A673 (cell line): Measurements from ENCODE around the gene OSBPL6. TPM values are rescaled to one million over a fixed set of nuclear protein-coding genes. Genes with fewer than 3 reads are reported as not detected.

Source experiments
- BruUV-seq: library from RNA; stranded (reverse); fragments of 400-500 nt; replicated peaks from 2 replicates; lab custom pipeline; 2021; lab: Mats Ljungman, UMichigan
- CTCF ChIA-PET: fragments of 300-600 bp; sonication (Branson Sonifier 250); formaldehyde crosslinking; loops from one replicate; lab custom pipeline; 2022; ENCODE audit warnings: antibody characterized with exemption; lab: Charles Lee
- POLR2A ChIA-PET: fragments of 300-600 bp; sonication (Branson Sonifier 250); formaldehyde crosslinking; loops from one replicate; lab custom pipeline; 2022; ENCODE audit warnings: antibody characterized with exemption; ENCODE audit not compliant: low non-redundant PET; lab: Charles Lee
- DNase-seq: peaks from one replicate; pipeline ENCODE4 v3.0.0-alpha.2; 2015; ENCODE audit warnings: low spot score
- H3K27ac ChIP-seq: fragments of 200-600 bp; sonication (generic); 2 replicates; pipeline ENCODE4 v1.5.1; 2016; ENCODE audit warnings: mixed run types, low read depth, mild to moderate bottlenecking, mixed read lengths, antibody characterized with exemption, low read length; ENCODE audit not compliant: poor library complexity, severe bottlenecking
- H3K27me3 ChIP-seq: fragments of 200-600 bp; sonication (generic); replicated peaks from 2 replicates; pipeline ENCODE4 v1.6.1; 2017; ENCODE audit warnings: mixed run types, low read depth, mild to moderate bottlenecking, mixed read lengths, antibody characterized with exemption, low read length; ENCODE audit not compliant: insufficient read depth, poor library complexity
- H3K36me3 ChIP-seq: fragments of 200-600 bp; sonication (generic); 2 replicates; pipeline ENCODE4 v1.6.1; 2016; ENCODE audit warnings: mixed run types, mild to moderate bottlenecking, mixed read lengths, antibody characterized with exemption, low read length; ENCODE audit not compliant: insufficient read depth, poor library complexity, severe bottlenecking
- H3K4me1 ChIP-seq: fragments of 200-600 bp; sonication (generic); 2 replicates; pipeline ENCODE4 v1.6.1; 2017; ENCODE audit warnings: mixed run types, mild to moderate bottlenecking, mixed read lengths, antibody characterized with exemption, low read length; ENCODE audit not compliant: insufficient read depth, poor library complexity, severe bottlenecking
- H3K4me3 ChIP-seq: fragments of 200-600 bp; sonication (generic); 2 replicates; pipeline ENCODE4 v1.5.1; 2016; ENCODE audit warnings: low read depth, mixed run types, mild to moderate bottlenecking, mixed read lengths, low read length; ENCODE audit not compliant: poor library complexity, severe bottlenecking
- H3K9me3 ChIP-seq: fragments of 200-600 bp; sonication (generic); 2 replicates; pipeline ENCODE4 v1.6.1; 2016; ENCODE audit warnings: mixed run types, low read depth, mild to moderate bottlenecking, mixed read lengths, antibody characterized with exemption, low read length; ENCODE audit not compliant: poor library complexity, severe bottlenecking
- CTCF ChIP-seq: fragments of 300-800, 200-600 bp; sonication (generic); conservative IDR thresholded peaks from 2 replicates; pipeline ENCODE4 v1.5.1; 2017; ENCODE audit warnings: low read depth, mild to moderate bottlenecking, antibody characterized with exemption, low read length, moderate library complexity, mixed read lengths
- EZH2 ChIP-seq: fragments of 200-600 bp; sonication (generic); IDR thresholded peaks from 2 replicates; pipeline ENCODE4 v1.6.1; 2017; ENCODE audit warnings: borderline replicate concordance, low read depth, mild to moderate bottlenecking, mixed read lengths, antibody characterized with exemption, low read length; ENCODE audit not compliant: poor library complexity, severe bottlenecking
- intact Hi-C: fragments of 100-400 bp; cut with micrococcal nuclease; formaldehyde crosslinking; loops from one replicate; pipeline ENCODE4 v1.10.0; 2022; ENCODE audit not compliant: unreplicated experiment
- total RNA-seq: library from RNA; stranded (reverse); gene quantifications from 2 replicates; pipeline ENCODE4 v1.2.3, GENCODE V29; 2021

OSBPL6 gene
- total RNA-seq, 1 experiment from 2014 or later: 19.3 TPM

- no peak overlapping the region for H3K27ac ChIP-seq
- ChIA-PET CTCF (no interaction called here), POLR2A (no interaction called here)
- H3K4me3 ChIP-seq: no peak overlapping the region
- no peaks in the 10 kb centered on the region for H3K27me3 ChIP-seq
- H3K9me3 ChIP-seq: no peaks in the 10 kb centered on the region
- H3K4me1 ChIP-seq: peaks cover 26% of the 10 kb centered on the region
- H3K36me3 ChIP-seq: no peaks in the 10 kb centered on the region
- TF ChIP-seq EZH2 (no peak), CTCF (no peak)
- no TSS peak for BruUV-seq
- peak; percentile 21 for DNase-seq
- intact Hi-C loops: no loop called here
Measured at GRCh38 chr2:178271094-178271493, 76.8 kb downstream of the OSBPL6 start.

- peaks cover 22% of the 10 kb centered on the region for H3K4me1 ChIP-seq
- intact Hi-C loops: no loop called here
- H3K9me3 ChIP-seq: no peaks in the 10 kb centered on the region
- H3K27me3 ChIP-seq: no peaks in the 10 kb centered on the region
- CTCF ChIA-PET: no interaction called here
- DNase-seq: no peak
- no peak overlapping the region for H3K27ac ChIP-seq
- TF ChIP-seq CTCF (no peak), EZH2 (no peak)
- no peaks in the 10 kb centered on the region for H3K36me3 ChIP-seq
- BruUV-seq: no TSS peak
- POLR2A ChIA-PET: no interaction called here
- H3K4me3 ChIP-seq: no peak overlapping the region
Measured at GRCh38 chr2:178271629-178272333, 77.5 kb downstream of the OSBPL6 start.

- Histone ChIP-seq H3K27me3 (no peaks in the 10 kb centered on the region), H3K27ac (no peak overlapping the region), H3K4me3 (no peak overlapping the region), H3K9me3 (no peaks in the 10 kb centered on the region), H3K4me1 (peaks cover 35% of the 10 kb centered on the region), H3K36me3 (no peaks in the 10 kb centered on the region)
- ChIA-PET CTCF (no interaction called here), POLR2A (no interaction called here)
- intact Hi-C loops: no loop called here
- TF ChIP-seq EZH2 (no peak), CTCF (no peak)
- no TSS peak for BruUV-seq
- DNase-seq: no peak
Measured at GRCh38 chr2:178273787-178274360, 79.6 kb downstream of the OSBPL6 start.
